AG04450 (cell line): ENCODE measurements around the gene HORMAD2. TPM values are rescaled to one million over a fixed set of nuclear protein-coding genes. Genes with fewer than 3 reads are reported as not detected.
"Not testable (repeated sequence)": the region's sequence is repeated elsewhere in the genome, so short reads cannot be mapped to it uniquely, and the experiment has no call there.

Source experiments
- CTCF ChIA-PET: fragments of 300-600, 350-600 bp; formaldehyde crosslinking; extraction: SDS; loops from one replicate; lab custom pipeline; 2022; ENCODE audit warnings: antibody characterized with exemption, inconsistent platforms; lab: Charles Lee
- POLR2A ChIA-PET: fragments of 350-600 bp; formaldehyde crosslinking; extraction: SDS; loops from one replicate; lab custom pipeline; 2021; ENCODE audit warnings: antibody characterized with exemption, inconsistent platforms; lab: Yijun Ruan, JAX
- DNase-seq: peaks from one replicate; pipeline ENCODE4 v3.0.0-alpha.2; 2011; ENCODE audit warnings: low read depth, low spot score
- H3K27ac ChIP-seq: one replicate; pipeline ENCODE4 v1.5.1; 2012; ENCODE audit warnings: low read depth, low read length, control low read depth
- H3K27me3 ChIP-seq: one replicate; pipeline ENCODE4 v1.6.0; 2012; ENCODE audit warnings: low read length; ENCODE audit not compliant: control insufficient read depth, insufficient read depth
- H3K4me3 ChIP-seq: 2 replicates; pipeline ENCODE4 v1.5.1; 2011; ENCODE audit warnings: mild to moderate bottlenecking, low read depth, low read length, control low read depth
- H3K9me3 ChIP-seq: 2 replicates; pipeline ENCODE4 v1.5.1; 2012; ENCODE audit warnings: low read length; ENCODE audit not compliant: control insufficient read depth, insufficient read depth
- polyA plus RNA-seq: library from polyadenylated mRNA; depleted of rRNA; stranded (reverse); fragments of >200 nt; gene quantifications from 2 replicates; pipeline ENCODE4 v1.2.3, GENCODE V29; 2011
- TF ChIP-seq, protein P1 (sequence below): IDR thresholded peaks from 2 replicates; pipeline ENCODE4 v1.5.1; 2011; ENCODE audit warnings: low read depth, low read length, control low read depth, inconsistent platforms

The HORMAD2 gene
- polyA plus RNA-seq, 1 experiment: not detected

- POLR2A ChIA-PET: no interaction called here
- no peak for DNase-seq
- Histone ChIP-seq H3K27ac (no peak overlapping the region), H3K4me3 (no peak overlapping the region), H3K9me3 (peaks cover 7% of the 10 kb centered on the region), H3K27me3 (peaks cover 3% of the 10 kb centered on the region)
- TF ChIP-seq, protein P1, sequence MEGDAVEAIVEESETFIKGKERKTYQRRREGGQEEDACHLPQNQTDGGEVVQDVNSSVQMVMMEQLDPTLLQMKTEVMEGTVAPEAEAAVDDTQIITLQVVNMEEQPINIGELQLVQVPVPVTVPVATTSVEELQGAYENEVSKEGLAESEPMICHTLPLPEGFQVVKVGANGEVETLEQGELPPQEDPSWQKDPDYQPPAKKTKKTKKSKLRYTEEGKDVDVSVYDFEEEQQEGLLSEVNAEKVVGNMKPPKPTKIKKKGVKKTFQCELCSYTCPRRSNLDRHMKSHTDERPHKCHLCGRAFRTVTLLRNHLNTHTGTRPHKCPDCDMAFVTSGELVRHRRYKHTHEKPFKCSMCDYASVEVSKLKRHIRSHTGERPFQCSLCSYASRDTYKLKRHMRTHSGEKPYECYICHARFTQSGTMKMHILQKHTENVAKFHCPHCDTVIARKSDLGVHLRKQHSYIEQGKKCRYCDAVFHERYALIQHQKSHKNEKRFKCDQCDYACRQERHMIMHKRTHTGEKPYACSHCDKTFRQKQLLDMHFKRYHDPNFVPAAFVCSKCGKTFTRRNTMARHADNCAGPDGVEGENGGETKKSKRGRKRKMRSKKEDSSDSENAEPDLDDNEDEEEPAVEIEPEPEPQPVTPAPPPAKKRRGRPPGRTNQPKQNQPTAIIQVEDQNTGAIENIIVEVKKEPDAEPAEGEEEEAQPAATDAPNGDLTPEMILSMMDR: no peak
- CTCF ChIA-PET: interaction anchor here (1.7 to 2.1 kb wide), 2 partner anchors 33 kb away, joined by 6 to 8 read pairs; no protein-coding TSS in a partner anchor
Observed at GRCh38 chr22:30056015-30056414, 24.2 kb upstream of the HORMAD2 start.

DNA sequence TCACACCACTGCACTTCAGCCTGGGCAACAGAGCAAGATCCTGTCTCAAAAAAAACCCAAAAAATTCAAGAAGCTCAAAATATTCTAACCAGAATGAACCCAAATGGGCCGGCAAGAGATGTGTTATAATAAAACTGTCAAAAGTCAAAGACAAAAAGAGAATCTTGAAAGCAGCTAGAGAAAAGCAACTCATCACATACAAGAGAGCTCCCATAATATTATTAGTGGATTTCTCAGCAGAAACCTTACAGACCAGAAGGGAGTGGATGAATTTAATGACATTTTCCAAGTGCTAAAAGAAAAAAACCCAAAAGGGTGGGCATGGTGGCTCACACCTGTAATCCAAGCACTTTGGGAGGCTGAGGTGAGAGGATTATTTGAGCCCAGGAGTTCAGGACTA lies 22.9 kb upstream of the HORMAD2 start:
- Histone ChIP-seq H3K27me3 (no peaks in the 10 kb centered on the region), H3K4me3 (no peak overlapping the region), H3K9me3 (peaks cover 7% of the 10 kb centered on the region), H3K27ac (no peak overlapping the region)
- ChIA-PET CTCF (interaction anchor here (1.7 kb wide), 1 partner anchor 32 kb away, joined by 6 read pairs; no protein-coding TSS in a partner anchor), POLR2A (no interaction called here)
- TF ChIP-seq, protein P1: no peak
- DNase-seq: no peak

DNA sequence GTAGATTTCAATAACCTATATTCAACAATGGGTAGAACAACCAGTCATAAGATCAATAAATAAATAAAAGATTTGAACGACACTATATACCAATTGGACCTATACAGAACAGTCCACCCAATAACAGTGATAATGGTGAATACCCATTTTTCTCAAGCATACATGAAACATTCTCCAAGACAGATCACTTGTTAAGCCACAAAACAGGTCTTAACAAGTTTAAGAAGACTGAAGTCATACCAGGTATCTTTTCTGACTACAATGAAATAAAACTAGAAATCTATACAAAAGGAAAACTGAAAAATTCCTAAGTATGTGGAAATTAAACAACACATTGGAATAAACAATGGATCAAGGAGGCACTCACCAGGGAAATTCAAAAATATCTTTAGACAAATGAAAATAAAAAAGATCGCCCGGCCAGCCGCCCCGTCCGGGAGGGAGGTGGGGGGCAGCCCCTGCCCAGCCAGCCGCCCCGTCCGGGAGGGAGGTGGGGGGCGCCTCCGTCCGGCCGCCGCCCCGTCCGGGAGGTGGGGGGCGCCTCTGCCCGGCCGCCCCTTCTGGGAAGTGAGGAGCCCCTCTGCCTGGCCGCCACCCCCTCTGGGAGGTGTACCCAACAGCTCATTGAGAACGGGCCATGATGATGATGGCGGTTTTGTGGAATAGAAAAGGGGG lies 20.8 kb upstream of the HORMAD2 start:
- CTCF ChIA-PET, H3K27me3 ChIP-seq, H3K9me3 ChIP-seq, DNase-seq, POLR2A ChIA-PET, H3K27ac ChIP-seq, H3K4me3 ChIP-seq: not testable (repeated sequence)

DNA sequence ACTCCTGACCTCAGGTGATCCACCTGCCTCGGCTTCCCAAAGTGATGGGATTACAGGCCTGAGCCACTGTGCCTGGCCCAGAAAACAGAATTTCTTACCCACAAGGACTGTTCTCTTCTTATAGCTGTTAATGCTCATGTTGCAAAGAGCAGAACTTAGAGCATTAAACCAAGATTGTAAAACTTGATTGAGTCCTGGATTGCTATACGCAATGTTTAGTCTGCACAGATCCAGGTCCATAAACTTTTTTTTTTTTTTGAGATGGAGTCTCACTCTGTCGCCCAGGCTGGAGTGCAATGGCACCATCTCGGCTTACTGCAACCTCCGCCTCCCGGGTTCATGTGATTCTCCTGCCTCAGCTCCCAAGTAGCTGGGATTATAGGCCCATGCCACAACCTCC lies 19.2 kb upstream of the HORMAD2 start:
- H3K27me3 ChIP-seq, CTCF ChIA-PET, DNase-seq, H3K27ac ChIP-seq, POLR2A ChIA-PET, H3K4me3 ChIP-seq: not testable (repeated sequence)
- peaks cover 11% of the 10 kb centered on the region for H3K9me3 ChIP-seq

DNA sequence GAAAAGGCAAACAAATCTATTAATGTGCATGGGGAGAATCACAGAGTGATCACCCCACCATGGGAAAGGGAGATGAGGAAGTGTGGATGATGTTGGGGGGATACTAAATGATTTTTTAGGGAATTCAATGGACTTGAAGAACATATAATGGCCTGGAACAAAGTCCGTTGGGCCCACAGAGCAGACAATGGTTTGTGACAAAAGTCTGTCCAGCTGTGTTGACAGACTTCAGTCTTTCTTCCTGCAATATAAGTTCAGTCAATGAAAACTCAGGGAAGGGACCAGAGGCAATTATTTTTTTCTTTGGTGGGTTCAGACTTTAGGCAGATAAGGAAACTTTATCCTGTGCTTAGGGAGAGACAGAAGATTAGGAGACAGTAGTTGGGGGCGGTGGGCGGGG lies 18.0 kb upstream of the HORMAD2 start:
- ChIA-PET POLR2A (no interaction called here), CTCF (no interaction called here)
- Histone ChIP-seq H3K4me3 (no peak overlapping the region), H3K27me3 (peaks cover 6% of the 10 kb centered on the region), H3K27ac (no peak overlapping the region), H3K9me3 (peaks cover 8% of the 10 kb centered on the region)
- TF ChIP-seq, protein P1: no peak
- DNase-seq: no peak

- no peak overlapping the region for H3K4me3 ChIP-seq
- CTCF ChIA-PET: no interaction called here
- peaks cover 5% of the 10 kb centered on the region; the same call in 1 of the 2 replicates for H3K9me3 ChIP-seq
- no peak overlapping the region for H3K27ac ChIP-seq
- TF ChIP-seq, protein P1: no peak
- no peak for DNase-seq
- POLR2A ChIA-PET: no interaction called here
- H3K27me3 ChIP-seq: peaks cover 6% of the 10 kb centered on the region
Observed at GRCh38 chr22:30062950-30063349, 17.3 kb upstream of the HORMAD2 start.
